IMR-90 (cell line): ENCODE measurements around the gene CPEB3. TPM values are rescaled to one million over a fixed set of nuclear protein-coding genes. Genes with fewer than 3 reads are reported as not detected.

Experiments used
- ATAC-seq: fragments of 200-7000 bp; cut with Tn5 transposase; 2 replicates; pipeline ENCODE4 v1.9.1; 2020; ENCODE audit warnings: low read depth, mild to moderate bottlenecking, moderate library complexity
- BruUV-seq: library from RNA; stranded (reverse); fragments of 400-500 nt; replicated peaks from 2 replicates; lab custom pipeline; 2021; lab: Mats Ljungman, UMichigan
- CTCF ChIA-PET: fragments of 300-600 bp; formaldehyde crosslinking; extraction: SDS; loops from one replicate; lab custom pipeline; 2021; ENCODE audit warnings: antibody characterized with exemption; lab: Yijun Ruan, JAX
- POLR2A ChIA-PET: fragments of 300-600 bp; sonication (Branson Sonifier 250); formaldehyde crosslinking; loops from one replicate; lab custom pipeline; 2022; ENCODE audit warnings: antibody characterized with exemption; ENCODE audit not compliant: unreplicated experiment; lab: Charles Lee
- DNase-seq: peaks from one replicate; pipeline ENCODE4 v3.0.0; 2013
- H2AFZ ChIP-seq: replicated peaks from 2 replicates; pipeline ENCODE3; 2013; ENCODE audit warnings: low read length, mild to moderate bottlenecking; ENCODE audit not compliant: poor library complexity
- H2AK5ac ChIP-seq: 2 replicates; pipeline ENCODE4 v1.6.1; 2013; ENCODE audit warnings: low read depth, low read length, inconsistent platforms
- H2AK9ac ChIP-seq: replicated peaks from 2 replicates; pipeline ENCODE3; 2013; ENCODE audit warnings: mild to moderate bottlenecking, low read depth, low read length, moderate library complexity; ENCODE audit not compliant: poor library complexity
- H2BK120ac ChIP-seq: 2 replicates; pipeline ENCODE4 v1.6.1; 2013; ENCODE audit warnings: low read depth, low read length, inconsistent platforms
- H2BK15ac ChIP-seq: 3 replicates; pipeline ENCODE4 v1.6.1; 2013; ENCODE audit warnings: low read depth, low read length, inconsistent platforms
- H2BK20ac ChIP-seq: 2 replicates; pipeline ENCODE4 v1.6.1; 2013; ENCODE audit warnings: low read depth, mild to moderate bottlenecking, inconsistent platforms, low read length, moderate library complexity
- H2BK5ac ChIP-seq: 2 replicates; pipeline ENCODE4 v1.6.1; 2013; ENCODE audit warnings: mild to moderate bottlenecking, low read depth, low read length, inconsistent platforms; ENCODE audit not compliant: poor library complexity, severe bottlenecking
- H3K14ac ChIP-seq: replicated peaks from 2 replicates; pipeline ENCODE4 v1.6.1; 2013; ENCODE audit warnings: low read depth, low read length, inconsistent platforms
- H3K18ac ChIP-seq: 2 replicates; pipeline ENCODE4 v1.6.1; 2013; ENCODE audit warnings: low read depth, low read length, control low read depth
- H3K23ac ChIP-seq: 2 replicates; pipeline ENCODE4 v1.6.1; 2013; ENCODE audit warnings: low read depth, low read length, inconsistent platforms
- H3K27ac ChIP-seq: 2 replicates; pipeline ENCODE4 v1.5.1; 2013; ENCODE audit warnings: mild to moderate bottlenecking, control low read depth, low read length; ENCODE audit not compliant: insufficient read depth
- H3K27me3 ChIP-seq: 2 replicates; pipeline ENCODE4 v1.6.1; 2013; ENCODE audit warnings: low read length; ENCODE audit not compliant: control insufficient read depth, insufficient read depth
- H3K36me3 ChIP-seq: 2 replicates; pipeline ENCODE4 v1.6.1; 2013; ENCODE audit warnings: low read length, mixed read lengths; ENCODE audit not compliant: control insufficient read depth, insufficient read depth
- H3K4ac ChIP-seq: 2 replicates; pipeline ENCODE4 v1.6.1; 2013; ENCODE audit warnings: low read depth, low read length, inconsistent platforms
- H3K4me1 ChIP-seq: 2 replicates; pipeline ENCODE4 v1.6.1; 2013; ENCODE audit warnings: low read length, mixed read lengths; ENCODE audit not compliant: control insufficient read depth, insufficient read depth
- H3K4me2 ChIP-seq: 2 replicates; pipeline ENCODE4 v1.6.1; 2013; ENCODE audit warnings: low read depth, mild to moderate bottlenecking, control low read depth, low read length, moderate library complexity
- H3K4me3 ChIP-seq: 2 replicates; pipeline ENCODE4 v1.5.1; 2013; ENCODE audit warnings: low read depth, mild to moderate bottlenecking, control low read depth, low read length, moderate library complexity; ENCODE audit not compliant: insufficient read depth
- H3K56ac ChIP-seq: 2 replicates; pipeline ENCODE4 v1.6.1; 2013; ENCODE audit warnings: low read length, inconsistent platforms; ENCODE audit not compliant: insufficient read depth; ENCODE audit errors: extremely low read depth
- H3K79me1 ChIP-seq, 2 experiments: 2 replicates each; pipeline ENCODE4 v1.6.1; 2013; ENCODE audit warnings: low read length in 2 of 2, inconsistent platforms in 1 of 2, low read depth in 1 of 2
- H3K9ac ChIP-seq: 2 replicates; pipeline ENCODE4 v1.6.1; 2013; ENCODE audit warnings: low read depth, low read length, control low read depth
- H3K9me1 ChIP-seq: 2 replicates; pipeline ENCODE4 v1.6.1; 2013; ENCODE audit warnings: low read length, inconsistent platforms; ENCODE audit not compliant: insufficient read depth
- H3K9me3 ChIP-seq: 2 replicates; pipeline ENCODE4 v1.6.1; 2013; ENCODE audit warnings: low read length; ENCODE audit not compliant: control insufficient read depth, insufficient read depth
- H4K20me1 ChIP-seq: 2 replicates; pipeline ENCODE4 v1.6.1; 2013; ENCODE audit warnings: low read length, inconsistent platforms; ENCODE audit not compliant: insufficient read depth
- H4K5ac ChIP-seq: 2 replicates; pipeline ENCODE4 v1.6.1; 2013; ENCODE audit warnings: mild to moderate bottlenecking, low read depth, low read length, control low read depth
- H4K8ac ChIP-seq, 2 experiments: 2 replicates each; pipeline ENCODE4 v1.6.1; 2013; ENCODE audit warnings: low read depth in 2 of 2, low read length in 2 of 2, control low read depth in 1 of 2, inconsistent platforms in 1 of 2
- H4K91ac ChIP-seq: 2 replicates; pipeline ENCODE4 v1.6.1; 2013; ENCODE audit warnings: low read depth, low read length, inconsistent platforms; ENCODE audit not compliant: insufficient read depth
- BHLHE40 ChIP-seq: fragments of 150-350 bp; IDR thresholded peaks from 2 replicates; pipeline ENCODE4 v1.6.1; 2016; ENCODE audit warnings: mild to moderate bottlenecking, low read depth, low read length
- CEBPB ChIP-seq: IDR thresholded peaks from 2 replicates; pipeline ENCODE4 v1.6.1; 2012; ENCODE audit warnings: low read depth, low read length, improper control_type of control experiment
- CTCF ChIP-seq: conservative IDR thresholded peaks from 2 replicates; pipeline ENCODE4 v1.5.1; 2012; ENCODE audit warnings: mild to moderate bottlenecking, low read depth, low read length, improper control_type of control experiment
- ELK1 ChIP-seq: fragments of 150-350 bp; IDR thresholded peaks from 2 replicates; pipeline ENCODE4 v1.6.1; 2016; ENCODE audit warnings: low read depth, mild to moderate bottlenecking, low read length, moderate library complexity, borderline replicate concordance
- FOS ChIP-seq: fragments of 150-350 bp; IDR thresholded peaks from 2 replicates; pipeline ENCODE4 v1.6.1; 2016; ENCODE audit warnings: low read depth, low read length
- MAFK ChIP-seq: IDR thresholded peaks from 2 replicates; pipeline ENCODE4 v1.6.1; 2012; ENCODE audit warnings: low read depth, low read length, improper control_type of control experiment
- MAZ ChIP-seq: IDR thresholded peaks from 2 replicates; pipeline ENCODE4 v1.6.1; 2012; ENCODE audit warnings: low read depth, mild to moderate bottlenecking, low read length, improper control_type of control experiment, moderate library complexity, borderline replicate concordance
- MXI1 ChIP-seq: IDR thresholded peaks from 2 replicates; pipeline ENCODE4 v1.6.1; 2012; ENCODE audit warnings: low read depth, mild to moderate bottlenecking, low read length, moderate library complexity, borderline replicate concordance
- NFE2L2 ChIP-seq: fragments of 150-350 bp; IDR thresholded peaks from 2 replicates; pipeline ENCODE4 v1.6.1; 2016; ENCODE audit warnings: low read depth, mild to moderate bottlenecking, low read length
- POLR2A ChIP-seq: IDR thresholded peaks from 2 replicates; pipeline ENCODE4 v1.6.1; 2012; ENCODE audit warnings: mild to moderate bottlenecking, low read depth, low read length
- RAD21 ChIP-seq: IDR thresholded peaks from 2 replicates; pipeline ENCODE4 v1.6.1; 2012; ENCODE audit warnings: low read length, improper control_type of control experiment
- RCOR1 ChIP-seq: IDR thresholded peaks from 2 replicates; pipeline ENCODE4 v1.6.1; 2012; ENCODE audit warnings: mild to moderate bottlenecking, low read length, improper control_type of control experiment; ENCODE audit not compliant: insufficient replicate concordance
- RFX5 ChIP-seq: IDR thresholded peaks from 2 replicates; pipeline ENCODE4 v1.8.0; 2012; ENCODE audit warnings: low read depth, mild to moderate bottlenecking, low read length, moderate library complexity
- SMC3 ChIP-seq: fragments of 150-350 bp; IDR thresholded peaks from 2 replicates; pipeline ENCODE4 v1.6.1; 2016; ENCODE audit warnings: low read depth, mild to moderate bottlenecking, antibody characterized with exemption, low read length, moderate library complexity
- WGBS, 2 experiments: methylation state at CpG; one replicate each; pipeline versions ENCODE4 v1.1.5 to v1.1.7; 2013; ENCODE audit warnings: missing lambda C conversion rate in 2 of 2; ENCODE audit not compliant: insufficient read length in 1 of 2; ENCODE audit errors: extremely low coverage in 2 of 2; 5-methylcytosine and 5-hydroxymethylcytosine counted together
- dilution Hi-C: fragments of 300-500 bp; cut with HindIII; formaldehyde crosslinking; loops from one replicate; pipeline ENCODE4 v1.14.3; 2018; ENCODE audit warnings: low sequenced_read_pairs; ENCODE audit not compliant: unreplicated experiment
- in situ Hi-C: fragments of 300-500 bp; cut with MboI; formaldehyde crosslinking; loops from 3 replicates; pipeline ENCODE4 v1.14.3; 2019; ENCODE audit warnings: low sequenced_read_pairs, inconsistent platforms, mixed read lengths
- intact Hi-C: fragments of 100-400 bp; cut with micrococcal nuclease; formaldehyde crosslinking; loops from 2 replicates; pipeline ENCODE4 v1.10.0; 2022
- polyA plus RNA-seq, 3 experiments: library from polyadenylated mRNA; depleted of rRNA; stranded (reverse); fragments of >200 nt; gene quantifications; 2 replicates each; pipeline ENCODE4 v1.2.3, GENCODE V29; 2012; ENCODE audit warnings: low replicate concordance in 1 of 3
- total RNA-seq: library from RNA; depleted of rRNA; stranded (reverse); fragments of >200 nt; gene quantifications from 2 replicates; pipeline ENCODE4 v1.2.3, GENCODE V29; 2012

Gene CPEB3
- total and polyA plus RNA-seq, 2 of the 4 experiments (the other 2 are of a cell fraction): 0.18 to 0.36 TPM

GRCh38 chr10:92121686-92122492, 169.0 kb downstream of the CPEB3 start:
- TF ChIP-seq MAZ (no peak), RAD21 (no peak), POLR2A (no peak), MAFK (no peak), BHLHE40 (no peak), RCOR1 (no peak), MXI1 (no peak), CEBPB (no peak), SMC3 (no peak), NFE2L2 (no peak), CTCF (no peak), ELK1 (no peak), RFX5 (no peak), FOS (no peak)
- Histone ChIP-seq H2BK5ac (no peak overlapping the region), H2BK15ac (no peak overlapping the region), H3K27ac (no peak overlapping the region), H2AK9ac (no peak overlapping the region), H3K23ac (no peak overlapping the region), H3K9me3 (no peaks in the 10 kb centered on the region), H3K4me1 (peaks cover 8% of the 10 kb centered on the region), H3K4me2 (no peak overlapping the region), H2AFZ (no peak overlapping the region), H3K9me1 (peaks cover 7% of the 10 kb centered on the region), H3K18ac (no peak overlapping the region), H2BK120ac (no peak overlapping the region), H4K91ac (no peak overlapping the region), H3K14ac (no peak overlapping the region), H4K5ac (no peak overlapping the region), H3K4ac (no peak overlapping the region), H3K56ac (no peak overlapping the region), H4K20me1 (peaks cover 8% of the 10 kb centered on the region), H2BK20ac (no peak overlapping the region), H3K4me3 (no peak overlapping the region), H3K27me3 (peaks cover 6% of the 10 kb centered on the region), H2AK5ac (no peak overlapping the region), H3K79me1 (peaks cover 0 to 4% of the 10 kb centered on the region in 2 experiments; a peak in 1 of 4 replicates), H3K9ac (no peak overlapping the region), H3K36me3 (no peaks in the 10 kb centered on the region), H4K8ac (no peak overlapping the region)
- intact Hi-C loops: no loop called here
- ATAC-seq (no peak), DNase-seq (no peak)
- ChIA-PET CTCF (no interaction called here), POLR2A (no interaction called here)
- no TSS peak for BruUV-seq
- WGBS, 2 experiments: 50% methylated on average over 1 of the region's 3 CpGs; no CpG with 5 or more reads in 1 of the 2 experiments
- dilution Hi-C loops: no loop called here
- in situ Hi-C loops: no loop called here
